HL-60/S4 (cell line): ENCODE results near the gene PRRC1.

Source experiments
- in situ Hi-C: fragments of 300-500 bp; cut with MboI; formaldehyde crosslinking; loops from 2 replicates; pipeline ENCODE4 v1.14.3; 2022; ENCODE audit warnings: low sequenced_read_pairs

The PRRC1 gene

DNA sequence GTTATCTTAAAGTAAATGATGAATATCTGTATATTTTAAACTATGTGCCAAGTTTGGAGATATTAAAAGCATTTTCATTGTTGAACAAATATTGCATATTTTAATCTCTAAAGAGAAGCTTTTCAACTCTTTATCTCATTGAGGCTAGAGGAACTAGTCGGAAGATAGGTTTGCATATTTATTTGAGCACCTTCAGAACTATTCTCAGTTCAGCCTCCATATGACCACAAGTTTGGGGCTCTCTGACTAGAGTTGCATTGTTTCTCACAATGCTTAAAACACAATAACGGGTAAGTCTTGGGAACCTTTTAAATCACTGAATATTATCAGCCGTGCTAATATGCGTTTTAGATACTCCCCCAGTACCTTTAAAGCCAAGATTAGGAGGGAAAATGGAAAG is 84.2 kb downstream of the PRRC1 start:
- in situ Hi-C loops = no loop called here

- in situ Hi-C loops = no loop called here
Measured at GRCh38 chr5:127602481-127602880, 85.0 kb downstream of the PRRC1 start.

GRCh38 chr5:127602896-127603844 is 85.7 kb downstream of the PRRC1 start:
- in situ Hi-C loops = no loop called here
